Activated CD8-positive, alpha-beta memory T cell treated with anti-CD3 and anti-CD28 coated beads for 36 hours (primary cell): ENCODE results near the gene SFTA2. TPM values are rescaled to one million over a fixed set of nuclear protein-coding genes. Genes with fewer than 3 reads are reported as not detected.

ENCODE experiments used
- CTCF ChIA-PET: fragments of 350-600 bp; sonication (Branson Sonifier 250); formaldehyde crosslinking; loops from one replicate; lab custom pipeline; 2021; ENCODE audit warnings: antibody characterized with exemption; lab: Charles Lee
- POLR2A ChIA-PET: fragments of 350-600 bp; sonication (Branson Sonifier 250); formaldehyde crosslinking; loops from one replicate; lab custom pipeline; 2021; ENCODE audit warnings: antibody characterized with exemption; lab: Charles Lee
- total RNA-seq, 2 experiments: library from RNA; stranded (reverse); gene quantifications; one replicate each; pipeline ENCODE4 v1.2.3, GENCODE V29; 2021

SFTA2 gene
- total RNA-seq, 2 experiments from 2014 or later = not detected

DNA sequence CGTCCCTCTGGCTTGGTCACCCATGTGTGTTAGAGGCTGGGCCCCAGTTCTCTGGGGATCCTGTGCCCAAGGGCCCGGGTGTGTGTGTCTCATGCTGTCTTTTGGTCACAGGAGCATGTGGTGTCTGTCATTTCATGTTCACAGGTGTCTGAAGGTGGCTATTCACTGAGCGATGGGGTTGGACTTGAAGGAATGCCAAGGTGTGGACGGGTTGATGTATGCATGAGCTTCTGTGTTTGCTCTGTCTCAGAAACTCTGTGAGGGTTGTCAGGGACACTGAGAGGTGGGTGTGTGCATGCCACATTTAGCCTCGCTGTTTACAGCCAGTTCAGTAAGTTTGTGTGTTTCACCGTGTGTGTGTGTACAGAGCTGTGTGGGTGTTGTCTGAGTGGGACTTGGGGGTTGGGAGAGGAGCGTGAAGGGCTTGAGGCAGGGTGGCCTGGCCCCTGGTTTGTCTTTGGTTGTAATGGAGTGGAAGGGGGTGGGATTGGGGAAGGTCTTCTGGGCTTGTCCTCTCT lies 46.4 kb downstream of the SFTA2 start:
- ChIA-PET CTCF (interaction anchor here (1.4 kb wide), 1 partner anchor 194 kb away, joined by 4 read pairs; no protein-coding TSS in a partner anchor), POLR2A (interaction anchor here (1.0 kb wide), 1 partner anchor 149 kb away, joined by 6 read pairs; no protein-coding TSS in a partner anchor)

DNA sequence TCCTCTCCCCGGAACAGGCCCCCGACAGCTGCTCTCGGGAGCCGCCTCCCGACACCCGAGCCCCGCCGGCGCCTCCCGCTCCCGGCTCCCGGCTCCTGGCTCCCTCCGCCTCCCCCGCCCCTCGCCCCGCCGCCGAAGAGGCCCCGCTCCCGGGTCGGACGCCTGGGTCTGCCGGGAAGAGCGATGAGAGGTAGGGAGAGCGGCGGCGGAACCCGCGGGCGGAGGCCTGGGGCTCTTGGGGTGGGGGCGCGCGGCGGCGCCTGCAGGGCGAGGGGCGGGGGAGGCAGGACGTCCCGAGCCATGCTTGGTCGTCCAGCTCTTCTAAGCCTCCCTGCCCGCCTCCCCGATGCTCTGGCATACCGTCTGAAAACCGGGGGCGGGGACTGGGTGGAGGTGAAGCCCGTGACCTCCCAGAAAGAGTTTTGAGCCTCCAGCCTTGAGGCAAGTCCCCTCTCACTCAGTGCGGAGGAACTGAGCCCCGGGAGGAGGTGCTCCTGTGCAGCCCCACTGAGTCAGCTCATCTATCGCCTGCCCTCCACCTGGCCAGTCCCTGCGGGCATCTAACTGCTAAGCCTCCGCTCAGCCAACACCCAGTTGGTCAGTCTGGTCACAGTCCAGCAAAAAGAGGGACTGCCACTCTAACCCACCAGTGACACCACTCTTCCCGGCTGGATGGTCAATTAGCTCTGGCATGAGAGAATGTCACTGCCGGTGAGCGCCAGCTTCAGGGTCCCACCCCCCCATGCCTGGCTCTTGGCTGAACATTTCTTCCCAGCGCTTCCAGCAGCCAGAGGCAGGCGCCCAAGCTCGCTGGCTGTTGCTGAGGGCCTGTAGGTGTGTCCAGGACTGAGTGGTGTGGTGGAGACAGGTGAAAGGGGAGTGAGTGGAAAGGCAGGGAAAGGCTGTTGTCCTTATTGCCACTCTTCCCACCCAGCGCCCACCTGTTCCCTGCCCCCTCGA lies 47.2 kb downstream of the SFTA2 start:
- CTCF ChIA-PET = interaction anchor here (0.8 to 1.5 kb wide), 3 partner anchors 30 to 212 kb away, joined by 4 to 6 read pairs (median 4); partner anchors contain the start of gene DHX16
- POLR2A ChIA-PET = interaction anchor here (0.5 to 1.6 kb wide), 3 partner anchors 19 to 149 kb away, joined by 5 to 9 read pairs (median 6); no protein-coding TSS in a partner anchor

DNA sequence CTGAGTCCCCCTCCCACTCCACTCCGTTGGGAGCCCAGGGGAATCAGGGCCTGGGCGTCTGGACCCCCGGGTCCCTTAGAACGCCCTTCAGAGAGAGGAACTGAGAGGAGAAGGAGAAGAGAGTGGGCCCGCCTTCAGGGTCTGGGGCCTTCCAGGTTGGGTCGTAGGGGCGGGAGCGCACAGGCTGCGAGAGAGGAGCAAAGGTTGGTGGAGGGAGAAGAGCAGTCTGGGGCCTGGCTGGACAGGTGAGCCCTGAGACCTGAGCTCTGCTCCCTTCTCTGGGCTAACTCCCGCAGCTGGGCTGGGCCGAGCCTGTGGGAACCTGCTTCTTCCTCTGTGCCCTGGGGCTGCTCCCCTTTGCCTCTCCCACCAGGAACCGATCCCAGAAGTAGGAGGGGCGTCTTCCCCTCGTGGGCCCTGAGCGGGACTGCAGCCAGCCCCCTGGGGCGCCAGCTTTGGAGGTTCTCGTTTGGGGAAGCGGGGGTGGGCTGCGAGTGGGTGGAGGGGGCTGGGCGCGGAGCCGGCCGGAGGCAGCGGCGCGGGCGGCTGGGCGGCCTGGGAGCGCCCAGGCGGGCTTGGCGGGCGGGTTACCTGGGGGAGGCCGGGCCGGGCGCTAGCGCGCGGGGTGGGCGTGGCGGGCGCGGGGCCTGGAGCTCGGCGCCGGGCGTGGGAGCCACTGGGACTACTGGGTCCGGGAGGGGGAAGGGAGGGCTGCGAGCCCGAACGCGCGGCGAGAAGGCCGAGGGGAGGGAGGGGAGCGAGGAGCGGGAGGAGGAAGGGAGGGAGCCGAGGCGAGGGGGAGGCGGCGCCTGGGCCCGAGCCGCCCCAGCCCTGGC lies 48.1 kb downstream of the SFTA2 start, which contains the start of gene DDR1:
Gene DDR1 (plus strand): TSS at position 835 of the 836 bp plus-strand sequence. CDS start 4,211 bp downstream, outside the sequence.
- ChIA-PET CTCF (interaction anchor here (0.8 to 1.5 kb wide), 4 partner anchors 31 to 211 kb away, joined by 3 to 6 read pairs (median 4); partner anchors contain the start of gene DHX16), POLR2A (interaction anchor here (0.5 to 1.6 kb wide), 2 partner anchors 20 to 55 kb away, joined by 5 to 9 read pairs; no protein-coding TSS in a partner anchor)

DNA sequence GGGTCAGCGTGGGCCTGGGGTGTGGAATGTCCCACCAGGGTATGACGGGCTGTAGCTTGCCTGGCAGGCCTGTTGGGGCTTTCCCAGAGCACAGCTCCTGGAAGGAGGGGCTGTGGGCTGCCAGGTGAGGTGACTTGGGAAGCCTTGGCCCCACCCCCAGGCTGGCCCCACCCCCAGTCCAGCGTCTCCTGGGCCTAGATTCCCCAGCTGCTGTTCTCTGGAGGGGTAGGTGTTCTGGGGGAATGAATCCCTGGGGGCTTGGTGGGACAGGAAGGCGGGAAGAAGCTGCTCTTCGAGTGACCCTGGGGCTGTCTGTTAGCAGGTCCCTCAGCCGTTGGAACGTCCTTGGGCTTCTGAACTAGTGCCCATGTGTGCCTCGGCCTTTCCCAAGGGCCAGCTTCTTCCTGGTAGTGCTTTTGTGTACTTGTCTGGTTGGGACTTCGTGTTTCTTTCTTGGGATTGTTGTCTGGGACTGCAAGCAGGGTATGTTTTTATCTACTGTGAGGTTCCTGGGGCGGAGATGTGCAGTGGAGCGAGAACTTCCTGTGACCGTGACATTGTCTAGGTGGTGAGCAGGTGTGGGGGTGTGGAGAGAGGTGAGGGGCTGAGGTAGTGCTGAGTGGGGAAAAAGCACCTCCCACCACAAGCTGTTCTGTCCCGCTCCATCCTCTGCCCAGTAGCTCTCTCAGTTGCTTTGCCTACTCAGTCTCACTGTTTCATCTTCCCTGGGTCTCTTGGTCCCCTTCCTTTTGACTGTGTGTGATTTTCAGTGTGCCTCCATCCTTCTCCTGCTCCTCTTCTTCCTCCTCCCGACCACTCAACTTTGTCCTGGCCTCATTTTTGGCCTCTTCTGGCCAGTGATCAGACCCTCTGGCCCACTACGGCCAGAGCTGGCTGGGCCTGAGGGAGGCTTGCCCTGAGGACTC lies 48.9 kb downstream of the SFTA2 start:
- ChIA-PET POLR2A (interaction anchor here (1.6 kb wide), 1 partner anchor 54 kb away, joined by 5 read pairs; no protein-coding TSS in a partner anchor), CTCF (interaction anchor here (0.9 to 1.8 kb wide), 6 partner anchors 17 to 204 kb away, joined by 3 to 4 read pairs (median 3); no protein-coding TSS in a partner anchor)

DNA sequence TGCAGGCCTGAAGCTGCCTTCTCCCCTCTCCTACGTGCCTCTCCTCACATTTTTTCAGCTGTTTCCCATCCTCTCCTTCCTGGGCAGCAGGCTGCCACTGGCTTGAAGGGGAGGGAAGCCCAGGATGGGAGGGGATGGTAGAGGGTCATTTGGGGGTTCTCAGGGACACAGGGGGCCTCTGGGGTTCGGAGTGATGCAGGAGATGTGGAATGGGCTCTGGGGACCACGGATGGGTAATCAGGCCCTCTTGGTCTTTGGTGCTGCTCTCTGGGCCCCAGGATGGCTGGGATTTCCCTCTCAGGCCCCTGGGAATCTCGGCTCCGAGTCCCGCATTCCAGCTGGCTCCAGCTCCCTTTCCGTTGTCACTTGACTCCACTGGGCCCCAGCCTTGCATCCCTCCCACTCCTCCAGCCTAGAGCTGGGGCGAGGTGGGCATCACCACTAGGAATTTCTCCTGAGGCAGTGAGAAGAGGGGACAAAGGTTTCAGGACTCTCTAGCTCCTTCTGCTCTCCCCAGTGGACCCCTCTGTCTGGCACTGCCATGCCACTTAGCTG lies 49.7 kb downstream of the SFTA2 start:
- POLR2A ChIA-PET = no interaction called here

DNA sequence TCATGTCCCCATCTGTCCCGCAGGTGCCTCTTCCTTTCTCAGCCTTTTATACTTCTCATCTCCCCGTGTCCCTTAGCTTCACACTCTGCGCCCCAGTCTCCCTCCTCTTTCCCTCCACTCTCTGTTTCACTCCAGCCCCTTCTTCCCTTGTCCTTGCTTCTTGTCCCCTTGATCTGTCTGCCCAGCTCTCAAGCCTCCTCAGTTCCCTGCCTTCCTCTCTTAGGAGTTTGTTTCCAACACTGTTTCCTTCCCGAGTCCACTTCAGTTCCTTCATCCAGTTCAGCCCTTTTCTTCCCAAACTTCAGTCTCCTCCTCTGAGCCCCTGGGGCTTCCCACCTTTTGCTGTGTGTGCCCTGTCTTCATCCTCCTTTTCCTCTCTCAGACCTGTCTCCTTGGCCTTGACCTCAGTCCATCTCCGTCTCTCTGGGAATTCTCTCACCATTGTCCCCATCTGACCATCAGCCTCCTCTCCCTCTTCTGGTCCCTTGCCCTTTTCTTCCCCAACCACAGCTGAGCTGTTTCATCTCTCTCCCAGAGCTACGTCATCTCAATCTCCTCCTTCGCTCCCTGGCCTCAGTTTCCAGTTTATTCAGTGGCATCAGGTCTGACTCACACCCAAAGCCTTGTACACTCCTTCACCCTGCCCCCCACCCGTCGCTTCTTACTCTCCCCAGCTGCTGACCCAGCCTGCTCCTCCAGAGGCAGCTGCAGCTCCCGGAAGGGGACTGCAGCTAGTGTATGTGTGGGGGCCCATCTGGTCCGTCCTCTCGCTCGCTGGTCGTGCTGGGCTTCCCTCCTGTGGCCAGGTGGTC lies 50.4 kb downstream of the SFTA2 start:
- POLR2A ChIA-PET = no interaction called here

More for the DNA sequence above, 49.7 kb downstream of the SFTA2 start:
- CTCF ChIA-PET = interaction anchor here (0.7 to 1.8 kb wide), 7 partner anchors 14 to 160 kb away, joined by 3 to 4 read pairs (median 3); no protein-coding TSS in a partner anchor

More for the DNA sequence above, 50.4 kb downstream of the SFTA2 start:
- CTCF ChIA-PET = interaction anchor here (0.7 to 1.8 kb wide), 6 partner anchors 14 to 160 kb away, joined by 3 to 4 read pairs (median 3); no protein-coding TSS in a partner anchor

Other genes starting within 250 kb of the SFTA2 start
- 100 to 1,000 TPM; 146 to 149 TPM for gene PPP1R18, start 245.5 kb downstream of the SFTA2 start, total RNA-seq
- gene NRM, start 241.2 kb downstream of the SFTA2 start, total RNA-seq = 10 to 100 TPM; 26.9 to 27.1 TPM
- gene MDC1, start 214.9 kb downstream of the SFTA2 start, total RNA-seq = 10 to 100 TPM; 66.4 to 70.2 TPM
- gene TUBB, start 211.8 kb downstream of the SFTA2 start, total RNA-seq = 1,000 to 10,000 TPM; 1,549 to 1,571 TPM
- gene FLOT1, start 189.5 kb downstream of the SFTA2 start, total RNA-seq = 100 to 1,000 TPM; 178 to 186 TPM
- gene IER3, start 187.6 kb downstream of the SFTA2 start, total RNA-seq = 100 to 1,000 TPM; 312 to 322 TPM
- 1 to 10 TPM; 8.6 to 8.7 TPM for gene DDR1, start 47.7 kb downstream of the SFTA2 start, total RNA-seq
- gene GTF2H4, start 24.0 kb downstream of the SFTA2 start, total RNA-seq = 10 to 100 TPM; 47.0 to 51.3 TPM
- 10 to 100 TPM; 80.1 to 88.6 TPM for gene VARS2, start 17.9 kb downstream of the SFTA2 start, total RNA-seq
- not detected for gene MUCL3, start 8.8 kb upstream of the SFTA2 start, total RNA-seq
- gene MUC21, start 51.5 kb upstream of the SFTA2 start, total RNA-seq = not detected
- not detected for gene MUC22, start 78.3 kb upstream of the SFTA2 start, total RNA-seq
- gene C6orf15, start 180.4 kb upstream of the SFTA2 start, total RNA-seq = not detected
- gene PSORS1C1, start 182.6 kb upstream of the SFTA2 start, total RNA-seq = not detected
- gene CDSN, start 188.3 kb upstream of the SFTA2 start, total RNA-seq = not detected
- not detected for gene PSORS1C2, start 206.9 kb upstream of the SFTA2 start, total RNA-seq
- 10 to 100 TPM; 47.1 to 47.7 TPM for gene CCHCR1, start 225.6 kb upstream of the SFTA2 start, total RNA-seq
- 100 to 1,000 TPM in 1 of 2 experiments, 10 to 100 TPM in 1; 98.1 to 103 TPM for gene TCF19, start 226.4 kb upstream of the SFTA2 start, total RNA-seq
- under 1 TPM in 1 of 2 experiments, not detected in 1; 0.15 TPM for gene POU5F1, start 238.5 kb upstream of the SFTA2 start, total RNA-seq